GM18907 (cell line): ENCODE data around the gene MAMSTR.

Source experiments
- ATAC-seq: cut with Tn5 transposase; IDR thresholded peaks from one replicate; pipeline ENCODE4 v1.9.1; 2021; ENCODE audit warnings: mild to moderate bottlenecking, moderate library complexity; ENCODE audit not compliant: unreplicated experiment

The MAMSTR gene

GRCh38 chr19:48668761-48669160, 50.8 kb downstream of the MAMSTR start:
- ATAC-seq = no peak

- ATAC-seq = no peak
Observed at GRCh38 chr19:48668332-48668731, 51.2 kb downstream of the MAMSTR start.

- no peak for ATAC-seq
Observed at GRCh38 chr19:48665786-48666185, 53.7 kb downstream of the MAMSTR start.

- ATAC-seq = no peak
Observed at GRCh38 chr19:48664476-48664875, 55.0 kb downstream of the MAMSTR start.

GRCh38 chr19:48663667-48664066, 55.9 kb downstream of the MAMSTR start:
- no peak for ATAC-seq
